ENCODE data around the gene TIAM1.

The TIAM1 gene

DNA sequence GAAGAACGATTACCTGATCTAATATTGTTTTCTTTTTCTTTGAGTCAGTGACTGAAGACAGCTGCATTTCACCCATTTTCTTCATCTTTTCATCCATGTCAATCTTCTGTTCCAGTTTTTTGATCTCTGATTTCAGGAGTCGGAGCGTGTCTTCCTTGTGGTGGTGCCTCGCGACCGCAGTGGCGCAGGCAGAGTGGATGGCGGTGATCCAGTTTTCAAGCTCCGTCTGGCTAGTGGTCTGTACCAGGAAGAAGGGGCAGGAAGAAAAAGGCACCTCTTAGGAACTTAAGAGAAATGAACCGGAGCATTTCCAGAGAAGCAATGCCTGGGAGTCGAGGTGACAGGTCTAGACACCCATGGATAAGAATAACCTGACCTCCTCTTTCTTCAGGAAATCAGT lies 118.3 kb downstream of the TIAM1 start:
- peaks cover 2% of the 10 kb centered on the region; the same call in 1 of the 2 replicates for H3K4me1 ChIP-seq (ENCODE audit: insufficient read depth, low read length)
- H3K27ac ChIP-seq (ENCODE audit: low read depth, low read length), result no peak overlapping the region
- H3K27me3 ChIP-seq (ENCODE audit: insufficient read depth, low read length), result no peaks in the 10 kb centered on the region
- WGBS, result 96% methylated on average over 11 of the region's 11 CpGs
- H3K9ac ChIP-seq (ENCODE audit: low read depth, low read length), result no peak overlapping the region
- no peak overlapping the region for H3K4me3 ChIP-seq (ENCODE audit: low read length)
- H3K9me3 ChIP-seq (ENCODE audit: insufficient read depth, low read depth, low read length), result no peaks in the 10 kb centered on the region
- H3K36me3 ChIP-seq (ENCODE audit: insufficient read depth, low read length), result peaks cover 16% of the 10 kb centered on the region; the same call in 1 of the 2 replicates

DNA sequence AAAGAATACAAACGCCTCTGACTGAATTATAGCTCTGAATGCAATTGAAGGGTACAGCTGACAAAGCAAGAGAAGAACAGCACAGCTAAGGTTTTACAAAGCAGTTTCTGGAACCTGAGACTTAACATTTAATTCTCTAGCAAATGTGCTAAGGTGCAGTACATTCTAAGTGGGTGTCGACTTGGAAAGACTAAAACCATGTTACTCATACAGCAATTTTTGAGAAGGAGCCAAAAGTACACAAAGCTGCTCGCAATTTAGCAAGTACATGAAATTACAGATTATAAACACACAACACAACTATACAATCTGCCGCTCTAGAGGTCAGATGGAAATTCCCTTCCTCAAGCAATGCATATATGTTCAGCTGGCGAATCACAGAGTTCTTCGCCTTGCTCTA lies 121.9 kb downstream of the TIAM1 start:
- 91% methylated on average over 6 of the region's 6 CpGs for WGBS
- H3K36me3 ChIP-seq (ENCODE audit: insufficient read depth, low read length), result peaks cover 22% of the 10 kb centered on the region
- H3K4me3 ChIP-seq (ENCODE audit: low read length), result no peak overlapping the region
- no peaks in the 10 kb centered on the region for H3K9me3 ChIP-seq (ENCODE audit: insufficient read depth, low read depth, low read length)
- H3K4me1 ChIP-seq (ENCODE audit: insufficient read depth, low read length), result peaks cover 19% of the 10 kb centered on the region; the same call in 1 of the 2 replicates
- no peaks in the 10 kb centered on the region for H3K27me3 ChIP-seq (ENCODE audit: insufficient read depth, low read length)
- H3K27ac ChIP-seq (ENCODE audit: low read depth, low read length), result no peak overlapping the region
- H3K9ac ChIP-seq (ENCODE audit: low read depth, low read length), result no peak overlapping the region

DNA sequence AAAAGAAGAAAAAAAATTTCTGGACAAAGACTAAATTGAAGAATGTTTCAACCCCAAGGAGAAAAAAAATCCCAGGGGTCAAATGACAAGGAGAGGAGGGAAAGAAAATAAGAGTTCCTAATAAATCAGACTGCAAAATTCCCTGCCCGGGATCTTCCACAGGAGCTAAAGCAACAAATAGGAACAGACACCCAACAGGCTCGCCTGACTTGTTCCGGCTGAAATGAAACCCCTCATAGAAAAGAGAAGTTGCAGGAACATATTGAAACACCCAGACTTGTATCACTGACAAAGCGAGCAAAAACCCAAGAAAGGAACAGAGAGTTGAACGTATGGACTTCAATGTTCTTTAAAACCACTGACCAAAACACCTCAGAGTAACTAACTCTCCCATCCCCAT lies 123.0 kb downstream of the TIAM1 start:
- Histone ChIP-seq H3K9me3 (ENCODE audit: insufficient read depth, low read depth, low read length) (no peaks in the 10 kb centered on the region), H3K9ac (ENCODE audit: low read depth, low read length) (no peak overlapping the region), H3K4me1 (ENCODE audit: insufficient read depth, low read length) (peaks cover 19% of the 10 kb centered on the region; the same call in 1 of the 2 replicates), H3K36me3 (ENCODE audit: insufficient read depth, low read length) (peaks cover 23% of the 10 kb centered on the region), H3K27me3 (ENCODE audit: insufficient read depth, low read length) (no peaks in the 10 kb centered on the region), H3K4me3 (ENCODE audit: low read length) (no peak overlapping the region), H3K27ac (ENCODE audit: low read depth, low read length) (no peak overlapping the region)
- WGBS, result 95% methylated on average over 5 of the region's 5 CpGs

DNA sequence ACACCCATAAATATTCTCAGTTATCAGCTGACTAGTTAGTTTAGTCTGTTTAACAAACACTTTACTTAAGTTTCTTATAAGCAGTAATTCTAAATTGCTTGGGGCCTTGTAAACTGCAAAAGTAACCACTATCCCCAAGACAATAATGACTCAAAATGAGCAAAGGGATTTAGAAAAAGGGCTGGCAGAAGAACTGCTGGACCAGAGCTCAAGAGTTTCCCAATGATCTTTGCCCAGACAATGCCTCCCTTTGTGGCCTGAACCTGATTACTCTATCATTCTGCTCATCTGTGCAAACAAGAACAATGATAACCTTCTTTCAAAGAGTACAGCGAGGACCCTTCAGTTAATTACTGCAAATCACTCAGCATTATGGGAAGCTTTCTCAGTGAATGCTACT lies 123.5 kb downstream of the TIAM1 start:
- WGBS, result 73% methylated on average over 1 of the region's 1 CpG
- no peaks in the 10 kb centered on the region for H3K27me3 ChIP-seq (ENCODE audit: insufficient read depth, low read length)
- H3K9ac ChIP-seq (ENCODE audit: low read depth, low read length), result no peak overlapping the region
- H3K4me1 ChIP-seq (ENCODE audit: insufficient read depth, low read length), result peaks cover 19% of the 10 kb centered on the region; the same call in 1 of the 2 replicates
- H3K27ac ChIP-seq (ENCODE audit: low read depth, low read length), result no peak overlapping the region
- no peaks in the 10 kb centered on the region for H3K9me3 ChIP-seq (ENCODE audit: insufficient read depth, low read depth, low read length)
- no peak overlapping the region for H3K4me3 ChIP-seq (ENCODE audit: low read length)
- peaks cover 21% of the 10 kb centered on the region for H3K36me3 ChIP-seq (ENCODE audit: insufficient read depth, low read length)

DNA sequence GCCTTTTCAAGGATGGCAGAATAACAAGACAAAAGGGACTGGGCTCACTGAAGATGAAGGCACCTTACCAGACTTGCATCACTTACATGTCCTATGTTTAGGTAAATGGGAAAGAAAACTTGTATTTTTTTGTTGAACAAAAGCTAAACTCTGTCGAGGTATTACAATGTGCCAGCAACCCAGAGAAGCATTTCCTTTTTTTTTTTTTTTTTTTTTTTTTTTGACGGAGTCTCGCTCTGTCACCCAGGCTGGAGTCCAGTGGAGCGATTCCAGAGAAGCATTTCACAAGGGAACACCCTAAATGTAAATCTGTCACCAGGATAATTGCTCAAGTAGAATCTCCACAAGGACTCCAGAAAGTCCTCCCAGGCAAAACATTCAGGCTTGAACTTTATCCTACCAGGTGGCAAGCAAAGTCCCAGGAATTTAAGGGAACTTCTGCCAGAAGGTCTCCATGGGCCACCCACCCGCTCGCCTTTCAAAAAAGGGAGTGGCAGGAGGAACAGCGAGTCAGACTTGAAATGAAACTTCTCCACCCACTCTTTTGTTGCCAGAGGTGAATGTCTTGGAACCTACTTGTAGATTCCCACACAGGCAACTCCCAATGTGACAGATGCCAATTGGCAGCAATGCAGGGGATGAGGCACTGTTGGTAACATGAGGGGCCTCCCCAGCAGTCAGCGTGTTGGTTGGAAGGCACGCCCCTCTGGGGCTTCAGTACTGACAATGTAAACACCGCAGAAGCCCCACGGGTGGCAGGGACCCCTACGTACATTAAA lies 125.0 kb downstream of the TIAM1 start:
- Histone ChIP-seq H3K36me3 (ENCODE audit: insufficient read depth, low read length) (peaks cover 10% of the 10 kb centered on the region), H3K9ac (ENCODE audit: low read depth, low read length) (no peak overlapping the region), H3K4me1 (ENCODE audit: insufficient read depth, low read length) (peaks cover 19% of the 10 kb centered on the region; the same call in 1 of the 2 replicates), H3K27me3 (ENCODE audit: insufficient read depth, low read length) (no peaks in the 10 kb centered on the region), H3K4me3 (ENCODE audit: low read length) (no peak overlapping the region), H3K9me3 (ENCODE audit: insufficient read depth, low read depth, low read length) (no peaks in the 10 kb centered on the region), H3K27ac (ENCODE audit: low read depth, low read length) (no peak overlapping the region)
- 74% methylated on average over 12 of the region's 12 CpGs for WGBS

DNA sequence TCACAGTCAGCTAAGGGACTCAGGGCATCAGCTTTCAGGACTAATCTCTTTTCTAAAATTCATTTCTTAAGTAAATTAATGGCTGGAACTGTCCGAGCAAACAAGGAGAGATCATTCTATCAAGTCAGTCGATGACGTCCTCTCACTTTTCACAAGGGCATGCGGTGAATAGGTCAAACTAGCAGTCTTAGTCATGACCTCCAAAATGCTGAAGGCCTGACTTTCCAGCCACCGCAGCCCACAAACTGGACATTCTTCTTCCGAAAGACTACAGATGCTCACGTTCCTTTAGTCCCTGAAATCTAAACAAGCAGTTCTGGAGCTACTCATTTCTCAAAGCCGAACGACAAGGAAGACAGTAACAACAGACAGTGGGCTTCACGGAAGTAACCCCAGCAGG lies 127.9 kb downstream of the TIAM1 start:
- no peak overlapping the region for H3K9ac ChIP-seq (ENCODE audit: low read depth, low read length)
- no peak overlapping the region for H3K4me3 ChIP-seq (ENCODE audit: low read length)
- no peaks in the 10 kb centered on the region for H3K27me3 ChIP-seq (ENCODE audit: insufficient read depth, low read length)
- peaks cover 10% of the 10 kb centered on the region for H3K36me3 ChIP-seq (ENCODE audit: insufficient read depth, low read length)
- WGBS, result 96% methylated on average over 10 of the region's 10 CpGs
- H3K4me1 ChIP-seq (ENCODE audit: insufficient read depth, low read length), result peaks cover 19% of the 10 kb centered on the region; the same call in 1 of the 2 replicates
- H3K27ac ChIP-seq (ENCODE audit: low read depth, low read length), result no peak overlapping the region
- H3K9me3 ChIP-seq (ENCODE audit: insufficient read depth, low read depth, low read length), result no peaks in the 10 kb centered on the region

DNA sequence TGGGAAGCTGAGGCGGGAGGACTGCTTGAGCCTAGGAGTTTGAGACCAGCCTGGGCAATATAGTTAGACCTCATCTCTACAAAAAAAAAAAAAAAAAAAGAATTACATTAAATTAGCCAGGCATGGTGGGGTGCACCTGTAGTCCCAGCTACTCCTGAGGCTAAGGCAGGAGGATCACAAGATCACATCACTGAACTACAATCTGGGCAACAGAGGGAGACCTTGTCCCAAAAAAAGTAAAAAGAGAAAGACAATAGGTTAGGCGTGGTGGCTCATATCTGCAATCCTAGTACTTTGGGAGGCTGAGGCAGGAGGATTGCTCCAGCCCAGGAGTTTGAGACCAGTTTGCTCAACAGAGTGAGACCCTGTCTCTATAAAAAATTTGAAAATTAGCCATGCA lies 130.3 kb downstream of the TIAM1 start:
- Histone ChIP-seq H3K4me1 (ENCODE audit: insufficient read depth, low read length) (peaks cover 1% of the 10 kb centered on the region; the same call in 1 of the 2 replicates), H3K27ac (ENCODE audit: low read depth, low read length) (no peak overlapping the region), H3K27me3 (ENCODE audit: insufficient read depth, low read length) (no peaks in the 10 kb centered on the region), H3K9ac (ENCODE audit: low read depth, low read length) (no peak overlapping the region), H3K36me3 (ENCODE audit: insufficient read depth, low read length) (peaks cover 20% of the 10 kb centered on the region), H3K9me3 (ENCODE audit: insufficient read depth, low read depth, low read length) (no peaks in the 10 kb centered on the region), H3K4me3 (ENCODE audit: low read length) (no peak overlapping the region)
- WGBS, result 89% methylated on average over 2 of the region's 2 CpGs

DNA sequence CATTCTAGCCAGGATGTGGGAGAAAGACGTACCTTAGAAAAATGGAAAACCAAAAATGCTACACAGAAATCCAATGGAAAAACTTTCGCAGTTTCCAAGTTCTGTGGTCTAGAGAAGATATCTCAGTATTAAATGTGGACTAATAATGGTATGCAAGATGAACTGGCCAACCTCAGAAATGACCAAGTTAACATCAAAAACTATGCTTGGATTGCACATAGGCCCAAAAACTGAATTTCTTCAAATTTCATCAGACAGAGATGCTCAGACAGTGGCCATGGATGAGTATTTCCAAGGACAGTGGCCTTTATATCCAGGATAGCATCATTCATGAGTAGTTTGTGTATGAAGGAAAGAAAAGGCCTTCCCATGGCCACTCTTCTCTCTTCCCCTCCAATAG lies 132.2 kb downstream of the TIAM1 start:
- WGBS, result 100% methylated on average over 2 of the region's 2 CpGs
- no peaks in the 10 kb centered on the region for H3K4me1 ChIP-seq (ENCODE audit: insufficient read depth, low read length)
- H3K9me3 ChIP-seq (ENCODE audit: insufficient read depth, low read depth, low read length), result no peaks in the 10 kb centered on the region
- H3K9ac ChIP-seq (ENCODE audit: low read depth, low read length), result no peak overlapping the region
- H3K36me3 ChIP-seq (ENCODE audit: insufficient read depth, low read length), result peaks cover 26% of the 10 kb centered on the region
- no peaks in the 10 kb centered on the region for H3K27me3 ChIP-seq (ENCODE audit: insufficient read depth, low read length)
- no peak overlapping the region for H3K4me3 ChIP-seq (ENCODE audit: low read length)
- H3K27ac ChIP-seq (ENCODE audit: low read depth, low read length), result no peak overlapping the region

DNA sequence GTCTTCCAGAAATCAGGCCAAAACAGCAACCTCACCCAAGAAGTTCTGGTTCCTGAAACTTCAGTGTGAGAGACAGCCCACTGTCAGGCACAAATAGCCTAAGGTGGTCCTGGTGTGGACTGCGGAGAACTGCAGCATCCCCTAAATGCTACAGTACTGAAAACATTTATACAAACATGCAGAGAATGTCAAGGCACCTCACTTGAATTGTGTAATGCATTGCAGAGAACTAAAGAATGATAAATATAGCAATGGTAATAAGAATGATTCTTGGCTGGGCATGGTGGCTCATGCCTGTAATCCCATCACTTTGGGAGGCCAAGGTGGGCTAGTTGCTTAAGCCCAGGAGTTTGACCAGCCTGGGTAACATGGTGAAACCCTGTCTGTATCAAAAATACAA lies 138.6 kb downstream of the TIAM1 start:
- Histone ChIP-seq H3K27ac (ENCODE audit: low read depth, low read length) (no peak overlapping the region), H3K4me1 (ENCODE audit: insufficient read depth, low read length) (0 out of 2 replicates have a peak, but pooled peaks cover 4% of the 10 kb centered on the region), H3K36me3 (ENCODE audit: insufficient read depth, low read length) (peaks cover 42% of the 10 kb centered on the region), H3K4me3 (ENCODE audit: low read length) (no peak overlapping the region), H3K27me3 (ENCODE audit: insufficient read depth, low read length) (no peaks in the 10 kb centered on the region), H3K9ac (ENCODE audit: low read depth, low read length) (no peak overlapping the region), H3K9me3 (ENCODE audit: insufficient read depth, low read depth, low read length) (no peaks in the 10 kb centered on the region)
- 100% methylated on average over 1 of the region's 1 CpG for WGBS

DNA sequence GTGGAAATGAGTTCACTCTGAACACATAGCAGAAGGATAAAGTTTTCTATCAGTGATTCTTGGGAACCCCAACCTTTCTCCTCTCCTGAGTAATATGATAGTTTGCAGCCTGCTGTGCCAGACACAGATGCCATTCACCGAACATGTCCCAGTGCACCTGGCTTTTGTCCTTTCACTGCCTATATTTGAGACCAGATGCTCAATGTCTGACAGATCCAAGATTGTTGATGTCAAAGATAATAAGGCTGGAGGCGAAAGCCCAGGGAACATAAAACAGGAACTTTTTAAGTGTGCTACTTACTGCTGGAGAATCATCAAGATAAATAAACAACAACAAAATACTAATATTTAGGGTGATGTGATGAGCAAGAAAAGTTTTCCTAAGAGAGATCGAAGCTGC lies 139.3 kb downstream of the TIAM1 start:
- H3K4me1 ChIP-seq (ENCODE audit: insufficient read depth, low read length), result 0 out of 2 replicates have a peak, but pooled peaks cover 4% of the 10 kb centered on the region
- H3K9ac ChIP-seq (ENCODE audit: low read depth, low read length), result no peak overlapping the region
- no peaks in the 10 kb centered on the region for H3K27me3 ChIP-seq (ENCODE audit: insufficient read depth, low read length)
- WGBS, result 100% methylated on average over 3 of the region's 3 CpGs
- no peaks in the 10 kb centered on the region for H3K9me3 ChIP-seq (ENCODE audit: insufficient read depth, low read depth, low read length)
- H3K4me3 ChIP-seq (ENCODE audit: low read length), result no peak overlapping the region
- no peak overlapping the region for H3K27ac ChIP-seq (ENCODE audit: low read depth, low read length)
- H3K36me3 ChIP-seq (ENCODE audit: insufficient read depth, low read length), result peaks cover 42% of the 10 kb centered on the region

DNA sequence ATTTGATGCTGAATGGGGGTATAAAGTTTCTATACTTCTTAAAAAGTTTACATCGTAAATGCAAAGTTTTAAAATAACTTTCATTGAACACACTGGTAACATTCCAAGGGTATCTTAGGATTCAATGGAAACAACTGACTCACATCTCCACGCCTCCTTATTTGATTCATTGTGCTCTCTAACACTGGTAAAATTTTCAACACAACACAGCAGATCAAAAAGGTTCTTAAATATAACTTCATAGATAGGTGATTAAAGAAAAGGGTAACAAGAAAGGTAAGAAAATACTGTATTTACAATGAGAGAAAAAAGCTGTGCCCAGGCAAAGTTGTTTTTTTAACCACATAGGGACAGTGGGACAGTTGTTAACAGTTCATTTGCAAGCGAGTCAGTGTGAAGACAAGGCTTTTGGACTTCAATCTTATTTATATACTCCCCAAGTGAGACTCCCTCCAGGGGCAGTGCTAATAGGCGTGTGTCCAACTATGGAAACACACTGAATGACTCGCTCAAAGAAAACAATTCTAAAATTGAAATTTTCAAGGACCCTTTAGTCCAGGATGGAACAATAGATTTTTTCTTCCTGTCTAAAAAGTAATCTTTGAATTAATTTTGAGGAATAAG lies 140.5 kb downstream of the TIAM1 start:
- Histone ChIP-seq H3K9ac (ENCODE audit: low read depth, low read length) (no peak overlapping the region), H3K27me3 (ENCODE audit: insufficient read depth, low read length) (no peaks in the 10 kb centered on the region), H3K27ac (ENCODE audit: low read depth, low read length) (no peak overlapping the region), H3K9me3 (ENCODE audit: insufficient read depth, low read depth, low read length) (no peaks in the 10 kb centered on the region), H3K4me1 (ENCODE audit: insufficient read depth, low read length) (0 out of 2 replicates have a peak, but pooled peaks cover 4% of the 10 kb centered on the region), H3K36me3 (ENCODE audit: insufficient read depth, low read length) (peaks cover 30% of the 10 kb centered on the region), H3K4me3 (ENCODE audit: low read length) (no peak overlapping the region)
- 95% methylated on average over 5 of the region's 5 CpGs for WGBS

Data from HUES64 (cell line).